ENCODE measurements around the gene DHX9.

GRCh38 chr1:182930985-182931384, 91.8 kb downstream of the DHX9 start:
- TF ChIP-seq CTCF (IDR thresholded peaks at IDR 0.05) (no peak), POLR2A (IDR thresholded peaks at IDR 0.05) (no peak), EP300 (IDR thresholded peaks at IDR 0.05) (no peak)

Measured in tibial nerve (tissue), 4 donors.